H9 (cell line): ENCODE data around the gene CNBP. TPM values are rescaled to one million over a fixed set of nuclear protein-coding genes. Genes with fewer than 3 reads are reported as not detected.

Source experiments
- DNase-seq: peaks from one replicate; pipeline ENCODE4 v3.0.0-alpha.2; 2017
- H2AFZ ChIP-seq: one replicate; pipeline ENCODE4 v1.6.1; 2013; ENCODE audit warnings: mild to moderate bottlenecking, low read length, control low read depth, moderate library complexity
- H2AK5ac ChIP-seq: 2 replicates; pipeline ENCODE4 v1.6.1; 2013; ENCODE audit warnings: low read length, control low read depth, mixed read lengths; ENCODE audit not compliant: insufficient read length
- H2BK120ac ChIP-seq: one replicate; pipeline ENCODE4 v1.6.1; 2013; ENCODE audit warnings: low read depth, mild to moderate bottlenecking, low read length, control low read depth, inconsistent platforms; ENCODE audit not compliant: poor library complexity, severe bottlenecking
- H2BK12ac ChIP-seq: 2 replicates; pipeline ENCODE4 v1.6.1; 2013; ENCODE audit warnings: low read length, control low read depth, mixed read lengths, low read depth; ENCODE audit not compliant: insufficient read length
- H2BK15ac ChIP-seq: 2 replicates; pipeline ENCODE4 v1.6.1; 2013; ENCODE audit warnings: low read depth, low read length, control low read depth
- H2BK20ac ChIP-seq: one replicate; pipeline ENCODE4 v1.6.1; 2013; ENCODE audit warnings: low read depth, mild to moderate bottlenecking, low read length, control low read depth, inconsistent platforms; ENCODE audit not compliant: poor library complexity, severe bottlenecking
- H2BK5ac ChIP-seq: 2 replicates; pipeline ENCODE4 v1.6.1; 2013; ENCODE audit warnings: low read length, control low read depth, mixed read lengths; ENCODE audit not compliant: insufficient read length
- H3K14ac ChIP-seq: 2 replicates; pipeline ENCODE4 v1.6.1; 2013; ENCODE audit warnings: low read length, control low read depth; ENCODE audit not compliant: insufficient read depth
- H3K18ac ChIP-seq: 2 replicates; pipeline ENCODE4 v1.6.1; 2013; ENCODE audit warnings: low read depth, mild to moderate bottlenecking, mixed read lengths, low read length, control low read depth; ENCODE audit not compliant: insufficient read length
- H3K23ac ChIP-seq: 2 replicates; pipeline ENCODE4 v1.6.1; 2013; ENCODE audit warnings: low read length, control low read depth, mixed read lengths, low read depth; ENCODE audit not compliant: insufficient read length
- H3K23me2 ChIP-seq: 2 replicates; pipeline ENCODE4 v1.6.1; 2013; ENCODE audit warnings: low read depth, mild to moderate bottlenecking, mixed read lengths, low read length, control low read depth; ENCODE audit not compliant: insufficient read length, poor library complexity, severe bottlenecking
- H3K27ac ChIP-seq: 2 replicates; pipeline ENCODE4 v1.5.1; 2013; ENCODE audit warnings: low read length, control low read depth, mixed read lengths, low read depth; ENCODE audit not compliant: insufficient read length
- H3K27me3 ChIP-seq: 2 replicates; pipeline ENCODE4 v1.6.1; 2013; ENCODE audit warnings: low read length, control low read depth, inconsistent platforms; ENCODE audit not compliant: insufficient read depth
- H3K4ac ChIP-seq: 2 replicates; pipeline ENCODE4 v1.6.1; 2013; ENCODE audit warnings: low read depth, mild to moderate bottlenecking, control low read depth, inconsistent platforms, low read length, moderate library complexity
- H3K4me1 ChIP-seq: 2 replicates; pipeline ENCODE4 v1.6.1; 2013; ENCODE audit warnings: low read length, control low read depth, inconsistent platforms; ENCODE audit not compliant: insufficient read depth
- H3K4me2 ChIP-seq: 2 replicates; pipeline ENCODE4 v1.6.1; 2013; ENCODE audit warnings: low read length, control low read depth, mixed read lengths; ENCODE audit not compliant: insufficient read length, insufficient read depth
- H3K56ac ChIP-seq: 2 replicates; pipeline ENCODE4 v1.6.1; 2013; ENCODE audit warnings: low read depth, mild to moderate bottlenecking, mixed read lengths, low read length, control low read depth; ENCODE audit not compliant: insufficient read length
- H3K79me1 ChIP-seq: 2 replicates; pipeline ENCODE4 v1.6.1; 2013; ENCODE audit warnings: low read depth, mild to moderate bottlenecking, moderate library complexity, low read length, control low read depth, inconsistent platforms; ENCODE audit not compliant: insufficient read depth, poor library complexity, severe bottlenecking
- H3K79me2 ChIP-seq: 2 replicates; pipeline ENCODE4 v1.6.1; 2013; ENCODE audit warnings: low read length, control low read depth, inconsistent platforms; ENCODE audit not compliant: insufficient read depth
- H3K9ac ChIP-seq: 2 replicates; pipeline ENCODE4 v1.6.1; 2013; ENCODE audit warnings: low read length, control low read depth, mixed read lengths; ENCODE audit not compliant: insufficient read length; ENCODE audit errors: extremely low read depth
- H3K9me3 ChIP-seq: one replicate; pipeline ENCODE4 v1.6.1; 2013; ENCODE audit warnings: low read depth, low read length, inconsistent platforms; ENCODE audit not compliant: control insufficient read depth
- H3T11ph ChIP-seq: one replicate; pipeline ENCODE4 v1.6.1; 2013; ENCODE audit warnings: mild to moderate bottlenecking, low read length, control low read depth, inconsistent platforms
- H4K20me1 ChIP-seq: one replicate; pipeline ENCODE4 v1.6.1; 2013; ENCODE audit not compliant: control insufficient read depth, insufficient read length, insufficient read depth
- H4K5ac ChIP-seq: 2 replicates; pipeline ENCODE4 v1.6.1; 2013; ENCODE audit warnings: low read depth, mild to moderate bottlenecking, mixed read lengths, low read length, control low read depth; ENCODE audit not compliant: insufficient read length
- H4K8ac ChIP-seq: replicated peaks from 2 replicates; pipeline ENCODE4 v1.6.1; 2013; ENCODE audit warnings: low read length, control low read depth, mixed read lengths, low read depth; ENCODE audit not compliant: insufficient read length
- H4K91ac ChIP-seq: 2 replicates; pipeline ENCODE4 v1.6.1; 2013; ENCODE audit warnings: low read depth, mild to moderate bottlenecking, moderate library complexity, mixed read lengths, low read length, control low read depth; ENCODE audit not compliant: insufficient read length
- H3K27ac Mint-ChIP-seq, 3 experiments: 2 replicates in 2 of 3; 3 replicates in 1 of 3; pipeline ENCODE4 v1.8.0; 2020 to 2021; ENCODE audit warnings: mixed read lengths in 3 of 3, mild to moderate bottlenecking in 1 of 3, moderate library complexity in 1 of 3
- H3K27me3 Mint-ChIP-seq: 2 replicates; pipeline ENCODE4 v1.8.0; 2021; ENCODE audit warnings: low read depth, mild to moderate bottlenecking, moderate library complexity, mixed read lengths
- H3K36me3 Mint-ChIP-seq, 3 experiments: 2 replicates in 2 of 3; 3 replicates in 1 of 3; pipeline ENCODE4 v1.8.0; 2020 to 2021; ENCODE audit warnings: low read depth in 3 of 3, mixed read lengths in 3 of 3; ENCODE audit not compliant: insufficient read depth in 1 of 3
- H3K4me1 Mint-ChIP-seq, 2 experiments: 2 replicates each; pipeline ENCODE4 v1.8.0; 2020; ENCODE audit warnings: mixed read lengths in 2 of 2
- H3K4me3 Mint-ChIP-seq, 2 experiments: 2 replicates in 1 of 2; 3 replicates in 1 of 2; pipeline ENCODE4 v1.8.0; 2020 to 2021; ENCODE audit warnings: mild to moderate bottlenecking in 2 of 2, mixed read lengths in 2 of 2, moderate library complexity in 1 of 2
- H3K9me3 Mint-ChIP-seq, 2 experiments: 2 replicates in 1 of 2; 3 replicates in 1 of 2; pipeline ENCODE4 v1.8.0; 2020; ENCODE audit warnings: mild to moderate bottlenecking in 2 of 2, mixed read lengths in 2 of 2, moderate library complexity in 1 of 2
- WGBS: extraction: QIAGEN DNeasy Blood & Tissue Kit; methylation state at CpG from one replicate; pipeline ENCODE4 v1.1.7; 2013; ENCODE audit warnings: missing lambda C conversion rate, low lambda C conversion rate, mixed read lengths; ENCODE audit not compliant: insufficient read length; ENCODE audit errors: extremely low coverage; 5-methylcytosine and 5-hydroxymethylcytosine counted together
- total RNA-seq: library from RNA; stranded (reverse); gene quantifications from 2 replicates; pipeline ENCODE4 v1.2.1, GENCODE V29; 2021
- TF ChIP-seq, protein P1 (sequence below): fragments of 200-600 bp; sonication (generic); conservative IDR thresholded peaks from 3 replicates; pipeline ENCODE4 v1.8.0; 2021; ENCODE audit warnings: antibody characterized with exemption, mild to moderate bottlenecking

Gene CNBP
- total RNA-seq, 1 experiment from 2014 or later: 433 TPM

- DNase-seq: no peak
- H3K27ac ChIP-seq: no peak overlapping the region
- no peak overlapping the region for H3K9ac ChIP-seq
- H3K4me1 Mint-ChIP-seq: peaks cover 20% of the 10 kb centered on the region in 2 experiments
- H3T11ph ChIP-seq: no peak overlapping the region
- H4K91ac ChIP-seq: no peak overlapping the region
- H3K36me3 Mint-ChIP-seq: no peaks in the 10 kb centered on the region
- H3K23ac ChIP-seq: no peak overlapping the region
- no peak overlapping the region for H3K18ac ChIP-seq
- no peak overlapping the region for H4K8ac ChIP-seq
- no peak overlapping the region for H2BK20ac ChIP-seq
- no peak overlapping the region for H3K4me3 Mint-ChIP-seq
- no peak overlapping the region for H3K14ac ChIP-seq
- H2BK15ac ChIP-seq: no peak overlapping the region
- H3K79me2 ChIP-seq: no peaks in the 10 kb centered on the region
- H3K27ac Mint-ChIP-seq: peak overlapping the region in 1 of 3 experiments; percentile 85; a peak in 2 of 7 replicates
- H2AK5ac ChIP-seq: no peak overlapping the region
- no peaks in the 10 kb centered on the region for H3K79me1 ChIP-seq
- H3K23me2 ChIP-seq: no peaks in the 10 kb centered on the region
- WGBS: no CpG with 5 or more reads among the region's 7 CpGs
- H3K4ac ChIP-seq: no peak overlapping the region
- H3K9me3 ChIP-seq: no peaks in the 10 kb centered on the region
- no peaks in the 10 kb centered on the region for H3K27me3 ChIP-seq
- no peak overlapping the region for H2AFZ ChIP-seq
- H2BK12ac ChIP-seq: no peak overlapping the region
- H4K20me1 ChIP-seq: no peaks in the 10 kb centered on the region
- no peak overlapping the region for H3K56ac ChIP-seq
- H4K5ac ChIP-seq: no peak overlapping the region
- H3K9me3 Mint-ChIP-seq: no peaks in the 10 kb centered on the region
- no peak overlapping the region for H3K4me2 ChIP-seq
- H3K27me3 Mint-ChIP-seq: no peaks in the 10 kb centered on the region
- peaks cover 4% of the 10 kb centered on the region; the same call in 1 of the 2 replicates for H3K4me1 ChIP-seq
- no peak overlapping the region for H2BK120ac ChIP-seq
- TF ChIP-seq, protein P1, sequence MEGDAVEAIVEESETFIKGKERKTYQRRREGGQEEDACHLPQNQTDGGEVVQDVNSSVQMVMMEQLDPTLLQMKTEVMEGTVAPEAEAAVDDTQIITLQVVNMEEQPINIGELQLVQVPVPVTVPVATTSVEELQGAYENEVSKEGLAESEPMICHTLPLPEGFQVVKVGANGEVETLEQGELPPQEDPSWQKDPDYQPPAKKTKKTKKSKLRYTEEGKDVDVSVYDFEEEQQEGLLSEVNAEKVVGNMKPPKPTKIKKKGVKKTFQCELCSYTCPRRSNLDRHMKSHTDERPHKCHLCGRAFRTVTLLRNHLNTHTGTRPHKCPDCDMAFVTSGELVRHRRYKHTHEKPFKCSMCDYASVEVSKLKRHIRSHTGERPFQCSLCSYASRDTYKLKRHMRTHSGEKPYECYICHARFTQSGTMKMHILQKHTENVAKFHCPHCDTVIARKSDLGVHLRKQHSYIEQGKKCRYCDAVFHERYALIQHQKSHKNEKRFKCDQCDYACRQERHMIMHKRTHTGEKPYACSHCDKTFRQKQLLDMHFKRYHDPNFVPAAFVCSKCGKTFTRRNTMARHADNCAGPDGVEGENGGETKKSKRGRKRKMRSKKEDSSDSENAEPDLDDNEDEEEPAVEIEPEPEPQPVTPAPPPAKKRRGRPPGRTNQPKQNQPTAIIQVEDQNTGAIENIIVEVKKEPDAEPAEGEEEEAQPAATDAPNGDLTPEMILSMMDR: no peak
- H2BK5ac ChIP-seq: no peak overlapping the region
Measured at GRCh38 chr3:129230311-129231019, 46.8 kb upstream of the CNBP start.
